Measurements from ENCODE around the gene API5. TPM values are rescaled to one million over a fixed set of nuclear protein-coding genes. Genes with fewer than 3 reads are reported as not detected.
A peak's percentile ranks its signal among the peaks of the same experiment; 100 is the strongest.

The API5 gene
- total and polyA plus RNA-seq, 8 donors = 28.3 to 138 (median 43.7) TPM

DNA sequence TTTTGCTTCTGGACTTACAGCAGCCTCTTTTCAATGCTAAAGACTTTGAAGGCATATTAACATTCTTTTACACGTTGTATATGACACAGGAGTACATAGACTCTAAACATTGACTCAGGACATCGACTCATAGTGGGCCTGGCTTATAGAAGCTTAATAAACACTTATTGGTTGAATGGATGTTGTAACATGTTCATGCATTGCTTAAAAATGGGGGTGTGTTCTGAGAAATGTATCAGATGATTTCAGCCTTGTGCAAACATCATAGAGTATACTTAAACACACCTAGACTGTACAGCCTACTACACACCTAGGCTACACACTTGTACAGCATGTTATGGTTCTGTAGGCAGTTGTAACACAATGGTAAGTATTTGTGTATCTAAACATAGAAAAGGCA, 64.8 kb downstream of the API5 start:
- TF ChIP-seq POLR2AphosphoS5 (IDR thresholded peaks at IDR 0.05) = peak in 2 of 3 donors; percentile 6 to 18
- TF ChIP-seq EP300 (IDR thresholded peaks at IDR 0.05) = no peak
- peak in 1 of 2 donors; percentile 38 for DNase-seq
- H3K36me3 ChIP-seq = peaks cover 0 to 26% (median 20%) of the 10 kb centered on the region in 4 donors
- intact Hi-C loops (cut with DNase I; ENCODE audit: low total_unique reads) = no loop called here
- H3K27me3 ChIP-seq = no peaks in the 10 kb centered on the region
- 33 to 49% (median 43%) methylated on average over 2 of the region's 2 CpGs for WGBS, 5 donors
- H3K27ac ChIP-seq = peak overlapping the region in 1 of 5 donors; percentile 42
- no peak overlapping the region for H3K4me3 ChIP-seq
- peaks cover 11 to 34% (median 19%) of the 10 kb centered on the region in 4 donors for H3K4me1 ChIP-seq
- H3K9me3 ChIP-seq = no peaks in the 10 kb centered on the region

DNA sequence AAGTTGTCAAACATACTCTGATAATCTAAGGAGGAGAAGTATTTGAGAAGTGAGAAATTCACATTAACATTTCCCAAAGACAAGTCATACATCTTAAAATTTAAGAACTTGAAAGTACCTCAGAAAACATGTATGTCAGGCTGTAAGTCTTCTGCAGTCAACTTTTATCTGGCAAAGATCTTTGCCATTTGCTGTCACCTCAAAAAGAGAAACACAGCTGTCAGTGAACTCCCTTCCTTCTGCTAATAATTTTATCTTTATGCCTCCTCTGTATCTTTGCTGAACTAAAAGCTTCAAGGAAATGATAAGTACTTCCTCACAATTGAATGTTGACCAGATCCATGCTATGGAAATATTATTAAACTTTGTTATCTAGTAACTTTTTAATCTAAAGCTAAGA, 65.6 kb downstream of the API5 start:
- no peaks in the 10 kb centered on the region for H3K9me3 ChIP-seq
- no peak overlapping the region for H3K27ac ChIP-seq
- no peaks in the 10 kb centered on the region for H3K27me3 ChIP-seq
- TF ChIP-seq, protein P1, sequence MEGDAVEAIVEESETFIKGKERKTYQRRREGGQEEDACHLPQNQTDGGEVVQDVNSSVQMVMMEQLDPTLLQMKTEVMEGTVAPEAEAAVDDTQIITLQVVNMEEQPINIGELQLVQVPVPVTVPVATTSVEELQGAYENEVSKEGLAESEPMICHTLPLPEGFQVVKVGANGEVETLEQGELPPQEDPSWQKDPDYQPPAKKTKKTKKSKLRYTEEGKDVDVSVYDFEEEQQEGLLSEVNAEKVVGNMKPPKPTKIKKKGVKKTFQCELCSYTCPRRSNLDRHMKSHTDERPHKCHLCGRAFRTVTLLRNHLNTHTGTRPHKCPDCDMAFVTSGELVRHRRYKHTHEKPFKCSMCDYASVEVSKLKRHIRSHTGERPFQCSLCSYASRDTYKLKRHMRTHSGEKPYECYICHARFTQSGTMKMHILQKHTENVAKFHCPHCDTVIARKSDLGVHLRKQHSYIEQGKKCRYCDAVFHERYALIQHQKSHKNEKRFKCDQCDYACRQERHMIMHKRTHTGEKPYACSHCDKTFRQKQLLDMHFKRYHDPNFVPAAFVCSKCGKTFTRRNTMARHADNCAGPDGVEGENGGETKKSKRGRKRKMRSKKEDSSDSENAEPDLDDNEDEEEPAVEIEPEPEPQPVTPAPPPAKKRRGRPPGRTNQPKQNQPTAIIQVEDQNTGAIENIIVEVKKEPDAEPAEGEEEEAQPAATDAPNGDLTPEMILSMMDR (IDR thresholded peaks at IDR 0.05) = no peak
- TF ChIP-seq POLR2AphosphoS5 (IDR thresholded peaks at IDR 0.05) (no peak), POLR2A (IDR thresholded peaks at IDR 0.05) (no peak), EP300 (IDR thresholded peaks at IDR 0.05) (no peak)
- H3K36me3 ChIP-seq = peaks cover 0 to 20% (median 19%) of the 10 kb centered on the region in 4 donors
- no peak overlapping the region for H3K4me3 ChIP-seq
- H3K4me1 ChIP-seq = peaks cover 11 to 34% (median 19%) of the 10 kb centered on the region in 4 donors
- intact Hi-C loops (cut with DNase I; ENCODE audit: low total_unique reads) = no loop called here
- no peak for DNase-seq

DNA sequence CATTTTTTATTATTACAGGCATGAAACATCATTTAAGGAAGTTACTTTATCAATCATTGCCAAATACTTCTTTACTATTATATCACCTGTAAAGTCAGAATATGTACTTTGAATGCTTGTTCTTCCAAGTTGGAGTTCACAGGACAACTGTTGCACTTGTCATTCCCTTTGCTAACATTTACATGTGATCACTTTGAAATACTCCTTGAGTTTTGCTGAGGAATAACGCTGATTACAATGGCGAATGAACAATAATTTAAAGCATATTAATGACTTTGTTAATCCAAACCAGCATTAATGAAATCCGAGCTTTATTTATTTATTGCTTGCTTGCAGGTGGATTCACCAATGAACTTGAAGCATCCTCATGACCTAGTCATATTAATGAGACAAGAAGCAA, 67.1 kb downstream of the API5 start:
- Histone ChIP-seq H3K4me1 (peaks cover 11 to 34% (median 19%) of the 10 kb centered on the region in 4 donors), H3K27ac (no peak overlapping the region), H3K4me3 (no peak overlapping the region), H3K9me3 (no peaks in the 10 kb centered on the region), H3K36me3 (peaks cover 0 to 28% (median 22%) of the 10 kb centered on the region in 4 donors), H3K27me3 (no peaks in the 10 kb centered on the region)
- TF ChIP-seq POLR2A (IDR thresholded peaks at IDR 0.05) (no peak), POLR2AphosphoS5 (IDR thresholded peaks at IDR 0.05) (no peak), EP300 (IDR thresholded peaks at IDR 0.05) (no peak)
- TF ChIP-seq, protein P1 (IDR thresholded peaks at IDR 0.05) = no peak
- WGBS, 5 donors = 87 to 95% (median 90%) methylated on average over 3 of the region's 3 CpGs
- DNase-seq = no peak
- intact Hi-C loops (cut with DNase I; ENCODE audit: low total_unique reads) = no loop called here

DNA sequence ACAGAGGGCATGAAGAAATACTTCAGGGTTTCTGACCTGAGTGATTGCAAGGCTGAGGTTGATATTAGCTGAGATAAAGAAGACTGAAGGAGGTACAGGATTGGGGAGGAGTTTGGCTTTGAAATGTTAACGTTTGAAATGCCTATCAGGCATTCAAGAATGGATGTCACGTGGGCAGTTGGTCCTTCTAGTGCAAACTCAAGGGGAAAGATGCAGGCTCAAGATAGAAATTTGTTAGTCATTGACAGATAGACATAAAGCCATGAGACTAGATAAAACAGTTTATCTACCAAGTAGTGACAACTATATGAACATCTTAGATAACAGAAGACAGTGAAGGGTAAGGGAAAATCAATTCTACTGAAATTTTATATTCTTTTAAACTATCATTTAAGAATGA, 70.0 kb downstream of the API5 start:
- peaks cover 0 to 45% (median 28%) of the 10 kb centered on the region in 4 donors for H3K36me3 ChIP-seq
- no peaks in the 10 kb centered on the region for H3K9me3 ChIP-seq
- H3K27ac ChIP-seq = no peak overlapping the region
- 52 to 64% (median 63%) methylated on average over 2 of the region's 2 CpGs for WGBS, 5 donors
- no peak for DNase-seq
- TF ChIP-seq POLR2A (IDR thresholded peaks at IDR 0.05) (no peak), EP300 (IDR thresholded peaks at IDR 0.05) (no peak), POLR2AphosphoS5 (IDR thresholded peaks at IDR 0.05) (no peak)
- TF ChIP-seq, protein P1 (IDR thresholded peaks at IDR 0.05) = no peak
- no peaks in the 10 kb centered on the region for H3K27me3 ChIP-seq
- peaks cover 4 to 21% (median 13%) of the 10 kb centered on the region in 4 donors for H3K4me1 ChIP-seq
- intact Hi-C loops (cut with DNase I; ENCODE audit: low total_unique reads) = no loop called here
- H3K4me3 ChIP-seq = no peak overlapping the region

DNA sequence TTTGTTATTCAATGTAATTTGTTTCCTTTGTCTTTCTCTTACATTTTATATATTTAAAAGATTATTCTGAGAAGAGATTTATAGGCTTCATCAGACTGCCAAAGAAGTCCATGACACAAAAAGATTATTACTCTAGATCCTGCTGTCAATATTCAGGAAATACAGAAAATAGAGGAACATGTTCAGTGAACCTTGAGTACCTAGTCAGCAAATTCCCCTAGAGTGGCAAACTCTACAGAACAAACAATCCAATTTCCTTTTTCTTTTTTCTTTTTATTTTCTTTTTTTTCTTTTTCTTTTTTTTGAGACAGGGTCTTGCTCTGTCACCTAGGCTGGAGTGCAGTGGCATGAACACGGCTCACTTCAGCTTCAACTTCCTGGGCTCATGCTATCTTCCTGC, 70.8 kb downstream of the API5 start:
- Histone ChIP-seq H3K4me1 (peaks cover 0 to 14% (median 4%) of the 10 kb centered on the region in 4 donors), H3K27me3 (no peaks in the 10 kb centered on the region), H3K36me3 (peaks cover 0 to 52% (median 35%) of the 10 kb centered on the region in 4 donors), H3K4me3 (no peak overlapping the region), H3K9me3 (no peaks in the 10 kb centered on the region), H3K27ac (no peak overlapping the region)
- TF ChIP-seq, protein P1 (IDR thresholded peaks at IDR 0.05) = no peak
- TF ChIP-seq POLR2A (IDR thresholded peaks at IDR 0.05) (no peak), POLR2AphosphoS5 (IDR thresholded peaks at IDR 0.05) (no peak), EP300 (IDR thresholded peaks at IDR 0.05) (no peak)
- no peak for DNase-seq
- 81 to 97% (median 92%) methylated on average over 1 of the region's 1 CpG for WGBS, 5 donors
- intact Hi-C loops (cut with DNase I; ENCODE audit: low total_unique reads) = no loop called here
